HCT116 (cell line): ENCODE measurements around the gene COL16A1. TPM values are rescaled to one million over a fixed set of nuclear protein-coding genes. Genes with fewer than 3 reads are reported as not detected.

ENCODE experiments used
- ATAC-seq: fragments of 200-7000 bp; cut with Tn5 transposase; 2 replicates; pipeline ENCODE4 v1.9.1; 2020; ENCODE audit warnings: mild to moderate bottlenecking, moderate library complexity
- BruUV-seq: library from RNA; stranded (reverse); fragments of 400-500 nt; replicated peaks from 2 replicates; lab custom pipeline; 2021; lab: Mats Ljungman, UMichigan
- CTCF ChIA-PET: fragments of 300-600 bp; sonication (Branson Sonifier 250); formaldehyde crosslinking; loops from one replicate; lab custom pipeline; 2021; ENCODE audit warnings: antibody characterized with exemption; lab: Charles Lee
- POLR2A ChIA-PET: fragments of 300-600, 350-600 bp; sonication (Branson Sonifier 250); formaldehyde crosslinking; loops from one replicate; lab custom pipeline; 2021; ENCODE audit warnings: antibody characterized with exemption; lab: Charles Lee
- RAD21 ChIA-PET, 2 experiments: fragments of 300-600 bp; sonication (Branson Sonifier 250); formaldehyde crosslinking; loops; one replicate each; lab custom pipeline; 2023; ENCODE audit warnings: low total read pairs in 2 of 2; ENCODE audit not compliant: uncharacterized antibody in 2 of 2, unreplicated experiment in 2 of 2, low non-redundant PET in 1 of 2; lab: Charles Lee
- DNase-seq: peaks from one replicate; pipeline ENCODE4 v3.0.0-alpha.2; 2010; ENCODE audit warnings: low read depth, low spot score
- H2AFZ ChIP-seq: fragments of 200-600 bp; shearing (Covaris generic), sonication (generic); 2 replicates; pipeline ENCODE4 v1.6.1; 2017; ENCODE audit warnings: low read depth, mixed run types, mixed read lengths, antibody characterized with exemption, low read length; ENCODE audit not compliant: poor library complexity, severe bottlenecking
- H3K27ac ChIP-seq: 2 replicates; pipeline ENCODE4 v1.5.1; 2012; ENCODE audit warnings: low read depth, low read length
- H3K27me3 ChIP-seq: fragments of 200-600 bp; sonication (generic); 2 replicates; pipeline ENCODE4 v1.6.1; 2016; ENCODE audit warnings: mixed run types, low read length, mixed read lengths; ENCODE audit not compliant: insufficient read depth
- H3K36me3 ChIP-seq, 2 experiments: fragments of 200-500 bp in 1 of 2; fragments of 200-600 bp in 1 of 2; sonication (Bioruptor generic) in 1 of 2; sonication (generic) in 1 of 2; 2 replicates each; pipeline versions ENCODE4 v1.5.1 to v1.6.1; 2014 to 2016; ENCODE audit warnings: low read length in 2 of 2, inconsistent platforms in 1 of 2, mixed read lengths in 1 of 2, mixed run types in 1 of 2; ENCODE audit not compliant: insufficient read depth in 2 of 2, control insufficient read depth in 1 of 2
- H3K4me1 ChIP-seq, 2 experiments: fragments of 200-600 bp in 1 of 2; sonication (generic) in 1 of 2; 2 replicates each; pipeline versions ENCODE4 v1.5.1 to v1.6.1; 2012 to 2017; ENCODE audit warnings: low read length in 2 of 2, inconsistent platforms in 1 of 2, mild to moderate bottlenecking in 1 of 2, mixed read lengths in 1 of 2, mixed run types in 1 of 2, moderate library complexity in 1 of 2; ENCODE audit not compliant: insufficient read depth in 2 of 2, control insufficient read depth in 1 of 2
- H3K4me2 ChIP-seq: fragments of 200-600 bp; sonication (generic); 2 replicates; pipeline ENCODE4 v1.6.1; 2017; ENCODE audit warnings: mixed run types, low read length, mixed read lengths
- H3K4me3 ChIP-seq, 2 experiments: fragments of 200-600 bp in 1 of 2; sonication (generic) in 1 of 2; replicated peaks in 1 of 2; 2 replicates each; pipeline ENCODE4 v1.5.1; 2011 to 2016; ENCODE audit warnings: low read length in 2 of 2, control low read depth in 1 of 2, low read depth in 1 of 2, mild to moderate bottlenecking in 1 of 2, mixed read lengths in 1 of 2, mixed run types in 1 of 2
- H3K79me2 ChIP-seq: fragments of 200-600 bp; sonication (generic); 2 replicates; pipeline ENCODE4 v1.6.1; 2017; ENCODE audit warnings: mild to moderate bottlenecking, mixed run types, low read length, moderate library complexity, mixed read lengths; ENCODE audit not compliant: insufficient read depth
- H3K9ac ChIP-seq: fragments of 200-600 bp; sonication (generic); 2 replicates; pipeline ENCODE4 v1.6.1; 2016; ENCODE audit warnings: low read length, mixed read lengths
- H3K9me2 ChIP-seq: fragments of 200-600 bp; sonication (generic), shearing (Covaris generic); 2 replicates; pipeline ENCODE4 v1.6.1; 2017; ENCODE audit warnings: mixed run types, mild to moderate bottlenecking, moderate library complexity; ENCODE audit not compliant: insufficient read depth
- H3K9me3 ChIP-seq, 2 experiments: fragments of 200-500 bp in 1 of 2; fragments of 200-600 bp in 1 of 2; sonication (Bioruptor generic) in 1 of 2; sonication (generic) in 1 of 2; 2 replicates each; pipeline ENCODE4 v1.6.1; 2014 to 2017; ENCODE audit warnings: low read length in 2 of 2, mixed read lengths in 2 of 2, inconsistent platforms in 1 of 2, low read depth in 1 of 2, mild to moderate bottlenecking in 1 of 2, mixed run types in 1 of 2, moderate library complexity in 1 of 2; ENCODE audit not compliant: control insufficient read depth in 1 of 2, insufficient read depth in 1 of 2
- H4K20me1 ChIP-seq: fragments of 200-600 bp; sonication (generic), shearing (Covaris generic); 2 replicates; pipeline ENCODE4 v1.6.1; 2017; ENCODE audit warnings: mixed run types, mild to moderate bottlenecking, moderate library complexity; ENCODE audit not compliant: insufficient read depth
- ATF3 ChIP-seq: IDR thresholded peaks from 2 replicates; pipeline ENCODE4 v1.6.1; 2012
- CBX3 ChIP-seq: IDR thresholded peaks from 2 replicates; pipeline ENCODE4 v1.6.1; 2012; ENCODE audit warnings: low read depth
- EGR1 ChIP-seq: IDR thresholded peaks from 2 replicates; pipeline ENCODE4 v1.6.1; 2012; ENCODE audit warnings: low read depth
- ELF1 ChIP-seq: IDR thresholded peaks from 2 replicates; pipeline ENCODE4 v1.6.1; 2012; ENCODE audit warnings: low read depth, borderline replicate concordance
- EZH2 ChIP-seq: fragments of 200-600 bp; sonication (generic); IDR thresholded peaks from 2 replicates; pipeline ENCODE4 v1.6.1; 2017; ENCODE audit warnings: antibody characterized with exemption, mixed run types
- FOSL1 ChIP-seq: IDR thresholded peaks from 2 replicates; pipeline ENCODE4 v1.6.1; 2012; ENCODE audit warnings: low read depth
- JUND ChIP-seq: IDR thresholded peaks from 2 replicates; pipeline ENCODE4 v1.6.1; 2012
- MAX ChIP-seq: IDR thresholded peaks from 2 replicates; pipeline ENCODE4 v1.6.1; 2012
- POLR2A ChIP-seq: IDR thresholded peaks from 2 replicates; pipeline ENCODE4 v1.7.0; 2011; ENCODE audit warnings: borderline replicate concordance; ENCODE audit not compliant: insufficient read depth, insufficient read length; ENCODE audit errors: extremely low read depth
- SIN3A ChIP-seq: IDR thresholded peaks from 2 replicates; pipeline ENCODE4 v1.6.1; 2012; ENCODE audit warnings: low read depth
- SP1 ChIP-seq: IDR thresholded peaks from 2 replicates; pipeline ENCODE4 v1.6.1; 2012; ENCODE audit warnings: low read depth
- SRF ChIP-seq: IDR thresholded peaks from 2 replicates; pipeline ENCODE4 v1.6.1; 2012; ENCODE audit warnings: low read depth
- TCF7L2 ChIP-seq: IDR thresholded peaks from 2 replicates; pipeline ENCODE4 v1.7.0; 2011; ENCODE audit warnings: borderline replicate concordance, inconsistent platforms; ENCODE audit not compliant: insufficient read depth, insufficient read length; ENCODE audit errors: extremely low read depth
- YY1 ChIP-seq: IDR thresholded peaks from 2 replicates; pipeline ENCODE4 v1.6.1; 2011; ENCODE audit warnings: low read length, low read depth, moderate library complexity, mild to moderate bottlenecking; ENCODE audit not compliant: insufficient replicate concordance; ENCODE audit errors: extremely low read depth
- ZBTB33 ChIP-seq: IDR thresholded peaks from 2 replicates; pipeline ENCODE4 v1.6.1; 2011; ENCODE audit warnings: mild to moderate bottlenecking, low read length, moderate library complexity; ENCODE audit not compliant: insufficient replicate concordance; ENCODE audit errors: extremely low read depth
- intact Hi-C: fragments of 100-400 bp; cut with micrococcal nuclease; formaldehyde crosslinking; loops from 2 replicates; pipeline ENCODE4 v1.10.0; 2022
- total RNA-seq: library from RNA; stranded (reverse); gene quantifications from one replicate; pipeline ENCODE4 v1.2.1, GENCODE V29; 2021; ENCODE audit not compliant: unreplicated experiment

Gene COL16A1
- total RNA-seq, 1 experiment from 2014 or later = 2.2 TPM

GRCh38 chr1:31624731-31625514 is 78.9 kb downstream of the COL16A1 start (continued):
- TF ChIP-seq ELF1 (no peak), SIN3A (no peak), POLR2A (no peak), YY1 (no peak), SP1 (no peak), FOSL1 (no peak), CBX3 (no peak), ZBTB33 (no peak), JUND (no peak)
- TF ChIP-seq, all 23 proteins: peak for 0

GRCh38 chr1:31624309-31624708 is 79.5 kb downstream of the COL16A1 start:
- H2AFZ ChIP-seq = no peak overlapping the region
- CTCF ChIA-PET = no interaction called here
- POLR2A ChIA-PET = no interaction called here
- H3K36me3 ChIP-seq = peaks cover 5 to 7% of the 10 kb centered on the region in 2 experiments; a peak in 3 of 4 replicates
- no peak overlapping the region for H3K27ac ChIP-seq
- RAD21 ChIA-PET = no interaction called here
- H3K4me1 ChIP-seq = no peaks in the 10 kb centered on the region; a peak in 1 of 4 replicates
- intact Hi-C loops = no loop called here
- ATAC-seq (no peak), DNase-seq (no peak)
- no peaks in the 10 kb centered on the region for H3K9me2 ChIP-seq
- no peak overlapping the region for H3K4me3 ChIP-seq
- H3K9me3 ChIP-seq = no peaks in the 10 kb centered on the region
- no peak overlapping the region for H3K4me2 ChIP-seq
- H3K27me3 ChIP-seq = no peaks in the 10 kb centered on the region
- TF ChIP-seq ELF1 (no peak), EGR1 (no peak), EZH2 (no peak), SRF (no peak), TCF7L2 (no peak), FOSL1 (no peak), ATF3 (no peak), MAX (no peak)
- no peak overlapping the region for H3K9ac ChIP-seq
- no peaks in the 10 kb centered on the region for H4K20me1 ChIP-seq
- BruUV-seq = no TSS peak
- H3K79me2 ChIP-seq = no peaks in the 10 kb centered on the region
